Right cardiac atrium (tissue), 5 donors: Measurements from ENCODE around the gene E2F6. TPM values are rescaled to one million over a fixed set of nuclear protein-coding genes. Genes with fewer than 3 reads are reported as not detected.

Source experiments
- ATAC-seq, 2 donors: fragments of 200-7000 bp; cut with Tn5 transposase; one replicate each; pipeline versions ENCODE4 v1.8.0 to v1.9.1; 2020; ENCODE audit warnings: moderate library complexity in 2 of 2, mild to moderate bottlenecking in 1 of 2
- DNase-seq, 3 donors: peaks; one replicate each; pipeline ENCODE4 v3.0.0-alpha.2; 2020
- H3K27ac ChIP-seq: one replicate; pipeline ENCODE4 v1.5.1; 2013; ENCODE audit warnings: mild to moderate bottlenecking, low read length, control low read depth, moderate library complexity
- H3K27me3 ChIP-seq: one replicate; pipeline ENCODE4 v1.6.1; 2013; ENCODE audit not compliant: control insufficient read depth, insufficient read depth
- H3K4me1 ChIP-seq: one replicate; pipeline ENCODE4 v1.6.1; 2013; ENCODE audit warnings: low read length; ENCODE audit not compliant: control insufficient read depth, insufficient read depth
- H3K4me3 ChIP-seq: one replicate; pipeline ENCODE4 v1.5.1; 2013; ENCODE audit warnings: low read length, control low read depth
- H3K9me3 ChIP-seq: one replicate; pipeline ENCODE4 v1.6.1; 2013; ENCODE audit warnings: low read length; ENCODE audit not compliant: control insufficient read depth
- WGBS: extraction: QIAGEN DNeasy Blood & Tissue Kit; methylation state at CpG from one replicate; pipeline ENCODE4 v1.1.7; 2013; 5-methylcytosine and 5-hydroxymethylcytosine counted together
- intact Hi-C, 4 donors: fragments of 100-400 bp; cut with DNase I; formaldehyde crosslinking; loops; one replicate each; pipeline versions ENCODE4 v1.11.0 to v1.14.0; 2022 to 2023
- polyA plus RNA-seq: library from polyadenylated mRNA; stranded (reverse); fragments of 200-250 nt; gene quantifications from one replicate; pipeline ENCODE4 v1.2.3, GENCODE V29; 2013
- total RNA-seq, 4 donors: library from RNA; stranded (reverse); fragmentation: NEBNext Ultra II Directional; extraction: Animal tissue kit (Norgen Biotek cat#: 25700); gene quantifications; one replicate each; pipeline ENCODE4 v1.2.1, GENCODE V29; 2021
- donor health status: healthy with polysubstance abuse.
- donor health status: DM: no; HTN: yes; CAD: no.
- donor health status: DM: no; HTN: no; CAD: no.
- donor health status: DM: no; HTN: yes; CAD: no; lungs with severe emphysema.
- donor health status: DM: yes; HTN: yes; CAD: no.

The E2F6 gene
- total and polyA plus RNA-seq, 5 donors, result 10.9 to 19.9 (median 15.9) TPM

- Histone ChIP-seq H3K9me3 (no peaks in the 10 kb centered on the region), H3K27me3 (no peaks in the 10 kb centered on the region), H3K4me3 (no peak overlapping the region), H3K27ac (no peak overlapping the region), H3K4me1 (peaks cover 2% of the 10 kb centered on the region)
- DNase-seq, result no peak
- ATAC-seq, result peak in 1 of 2 donors; percentile 55
- intact Hi-C loops, result loop anchor here in 2 of 4 donors (5.0 to 10.0 kb wide), 2 partner anchors 60 to 172 kb away; partner anchors contain the start of gene ROCK2 (in 1 of the 2)
- 80% methylated on average over 7 of the region's 7 CpGs for WGBS
Observed at GRCh38 chr2:11404376-11405073, 61.4 kb downstream of the E2F6 start.

- Histone ChIP-seq H3K4me1 (peaks cover 4% of the 10 kb centered on the region), H3K27ac (no peak overlapping the region), H3K9me3 (no peaks in the 10 kb centered on the region), H3K4me3 (no peak overlapping the region), H3K27me3 (no peaks in the 10 kb centered on the region)
- intact Hi-C loops, result loop anchor here in 1 of 4 donors (10.0 kb wide), 1 partner anchor 58 kb away; the partner anchor contains the start of gene ROCK2
- DNase-seq (no peak), ATAC-seq (no peak)
- 98% methylated on average over 9 of the region's 9 CpGs for WGBS
Observed at GRCh38 chr2:11402436-11402835, 63.5 kb downstream of the E2F6 start.

GRCh38 chr2:11399438-11399762 is 66.6 kb downstream of the E2F6 start:
- no peak for ATAC-seq

GRCh38 chr2:11398750-11399437 is 67.1 kb downstream of the E2F6 start:
- ATAC-seq (peak; percentile 17 to 37), DNase-seq (peak; percentile 47 to 79 (median 69))
- Histone ChIP-seq H3K4me3 (no peak overlapping the region), H3K27ac (no peak overlapping the region), H3K27me3 (no peaks in the 10 kb centered on the region), H3K4me1 (peaks cover 7% of the 10 kb centered on the region), H3K9me3 (no peaks in the 10 kb centered on the region)
- intact Hi-C loops, result loop anchor here in 2 of 4 donors (10.0 kb wide), 1 partner anchor 54 kb away; the partner anchor contains the start of gene ROCK2 (in 2 of the 2)
- 75% methylated on average over 16 of the region's 16 CpGs for WGBS

More at GRCh38 chr2:11399438-11399762, 66.6 kb downstream of the E2F6 start:
- Histone ChIP-seq H3K4me3 (no peak overlapping the region), H3K9me3 (no peaks in the 10 kb centered on the region), H3K4me1 (peaks cover 7% of the 10 kb centered on the region), H3K27me3 (no peaks in the 10 kb centered on the region), H3K27ac (no peak overlapping the region)
- no peak for DNase-seq
- 94% methylated on average over 7 of the region's 7 CpGs for WGBS
- intact Hi-C loops, result loop anchor here in 2 of 4 donors (10.0 kb wide), 1 partner anchor 55 kb away; the partner anchor contains the start of gene ROCK2 (in 2 of the 2)

GRCh38 chr2:11397513-11397912 is 68.4 kb downstream of the E2F6 start:
- ATAC-seq (no peak), DNase-seq (no peak)
- Histone ChIP-seq H3K9me3 (no peaks in the 10 kb centered on the region), H3K4me1 (peaks cover 10% of the 10 kb centered on the region), H3K27ac (no peak overlapping the region), H3K4me3 (no peak overlapping the region), H3K27me3 (no peaks in the 10 kb centered on the region)
- 66% methylated on average over 2 of the region's 2 CpGs for WGBS
- intact Hi-C loops, result loop anchor here in 2 of 4 donors (10.0 kb wide), 1 partner anchor 53 kb away; the partner anchor contains the start of gene ROCK2 (in 2 of the 2)

- peak in 2 of 3 donors; percentile 75 to 77 for DNase-seq
- H3K4me1 ChIP-seq, result peaks cover 14% of the 10 kb centered on the region
- no peaks in the 10 kb centered on the region for H3K9me3 ChIP-seq
- WGBS, result 71% methylated on average over 15 of the region's 15 CpGs
- H3K4me3 ChIP-seq, result no peak overlapping the region
- peak; percentile 15 to 41 for ATAC-seq
- intact Hi-C loops, result loop anchor here in 2 of 4 donors (10.0 kb wide), 1 partner anchor 52 kb away; the partner anchor contains the start of gene ROCK2 (in 2 of the 2)
- no peaks in the 10 kb centered on the region for H3K27me3 ChIP-seq
- no peak overlapping the region for H3K27ac ChIP-seq
Observed at GRCh38 chr2:11396467-11397445, 69.2 kb downstream of the E2F6 start.

- no peak overlapping the region for H3K4me3 ChIP-seq
- DNase-seq, result no peak
- no peak overlapping the region for H3K27ac ChIP-seq
- H3K4me1 ChIP-seq, result peaks cover 16% of the 10 kb centered on the region
- no peaks in the 10 kb centered on the region for H3K9me3 ChIP-seq
- 87% methylated on average over 8 of the region's 8 CpGs for WGBS
- no peak for ATAC-seq
- intact Hi-C loops, result loop anchor here in 2 of 4 donors (10.0 kb wide), 1 partner anchor 51 kb away; the partner anchor contains the start of gene ROCK2 (in 2 of the 2)
- no peaks in the 10 kb centered on the region for H3K27me3 ChIP-seq
Observed at GRCh38 chr2:11396021-11396420, 69.9 kb downstream of the E2F6 start.

GRCh38 chr2:11395389-11395788 is 70.6 kb downstream of the E2F6 start:
- Histone ChIP-seq H3K27me3 (no peaks in the 10 kb centered on the region), H3K27ac (no peak overlapping the region), H3K4me3 (no peak overlapping the region), H3K4me1 (peaks cover 16% of the 10 kb centered on the region), H3K9me3 (no peaks in the 10 kb centered on the region)
- ATAC-seq (peak in 1 of 2 donors; percentile 42), DNase-seq (peak in 2 of 3 donors; percentile 65 to 76)
- intact Hi-C loops, result loop anchor here in 2 of 4 donors (10.0 kb wide), 1 partner anchor 51 kb away; the partner anchor contains the start of gene ROCK2 (in 2 of the 2)
- WGBS, result 48% methylated on average over 11 of the region's 11 CpGs
